GM12878 (cell line): Measurements from ENCODE around the gene REXO2. TPM values are rescaled to one million over a fixed set of nuclear protein-coding genes. Genes with fewer than 3 reads are reported as not detected.

Experiments
- ATAC-seq: fragments of 200-7000 bp; cut with Tn5 transposase; 3 replicates; pipeline ENCODE4 v1.9.1; 2020; ENCODE audit warnings: mild to moderate bottlenecking, moderate library complexity
- BruUV-seq: library from RNA; stranded (reverse); fragments of 400-500 nt; replicated peaks from 2 replicates; lab custom pipeline; 2021; lab: Mats Ljungman, UMichigan
- CTCF ChIA-PET: fragments of 300-600 bp; sonication (Branson Sonifier 250); formaldehyde crosslinking; extraction: SDS; loops from one replicate; lab custom pipeline; 2021; ENCODE audit warnings: inconsistent platforms; lab: Yijun Ruan, JAX
- POLR2A ChIA-PET: fragments of 350-600 bp; formaldehyde crosslinking; extraction: SDS; loops from one replicate; lab custom pipeline; 2021; ENCODE audit warnings: inconsistent platforms; lab: Charles Lee
- RAD21 ChIA-PET: fragments of 300-600 bp; sonication (Branson Sonifier 250); formaldehyde crosslinking; loops from one replicate; lab custom pipeline; 2023; ENCODE audit warnings: antibody characterized with exemption; ENCODE audit not compliant: unreplicated experiment; lab: Charles Lee
- SMC1A ChIA-PET: fragments of 300-600 bp; sonication (Branson Sonifier 250); formaldehyde crosslinking; loops from one replicate; lab custom pipeline; 2023; ENCODE audit not compliant: unreplicated experiment, uncharacterized antibody; lab: Charles Lee
- DNase-seq: peaks from one replicate; pipeline ENCODE4 v3.0.0-alpha.2; 2011; ENCODE audit warnings: low read depth, low spot score
- FAIRE-seq: peaks from 3 replicates; lab custom pipeline; 2011; peaks lifted over from hg19 to GRCh38; lab: Jason Lieb, UNC
- H2AFZ ChIP-seq: 2 replicates; pipeline ENCODE4 v1.6.0; 2011; ENCODE audit warnings: low read depth, low read length, control low read depth; ENCODE audit not compliant: control insufficient read depth
- H3K27ac ChIP-seq: 2 replicates; pipeline ENCODE4 v1.5.1; 2011; ENCODE audit warnings: control low read depth; ENCODE audit not compliant: control insufficient read depth, insufficient read depth
- H3K27me3 ChIP-seq, 2 experiments: replicated peaks in 1 of 2; 2 replicates each; pipeline versions ENCODE4 v1.6.0 to v1.6.1; 2011; ENCODE audit warnings: low read length in 1 of 2; ENCODE audit not compliant: control insufficient read depth in 2 of 2, insufficient read depth in 2 of 2
- H3K36me3 ChIP-seq, 2 experiments: 2 replicates each; pipeline ENCODE4 v1.5.1; 2011; ENCODE audit warnings: low read length in 1 of 2; ENCODE audit not compliant: control insufficient read depth in 2 of 2, insufficient read depth in 2 of 2
- H3K4me1 ChIP-seq: 2 replicates; pipeline ENCODE4 v1.6.1; 2011; ENCODE audit warnings: mild to moderate bottlenecking, low read length, moderate library complexity, mixed read lengths; ENCODE audit not compliant: control insufficient read depth, insufficient read depth
- H3K4me2 ChIP-seq: 2 replicates; pipeline ENCODE4 v1.6.0; 2011; ENCODE audit warnings: control low read depth; ENCODE audit not compliant: control insufficient read depth, insufficient read depth
- H3K4me3 ChIP-seq: fragments of 200-600 bp; sonication (generic); 2 replicates; pipeline ENCODE4 v1.5.1; 2016
- H3K79me2 ChIP-seq: 2 replicates; pipeline ENCODE4 v1.6.0; 2011; ENCODE audit warnings: low read length; ENCODE audit not compliant: control insufficient read depth, insufficient read depth
- H3K9ac ChIP-seq: 2 replicates; pipeline ENCODE4 v1.8.0; 2011; ENCODE audit warnings: low read length, control low read depth, mixed read lengths; ENCODE audit not compliant: control insufficient read depth, insufficient read depth
- H3K9me3 ChIP-seq: replicated peaks from 3 replicates; pipeline ENCODE4 v1.5.1; 2011; ENCODE audit warnings: mild to moderate bottlenecking, low read length; ENCODE audit not compliant: control insufficient read depth, insufficient read depth
- H4K20me1 ChIP-seq: 2 replicates; pipeline ENCODE4 v1.6.0; 2011; ENCODE audit not compliant: control insufficient read depth, insufficient read depth
- CHD4 ChIP-seq: fragments of 200-600 bp; sonication (generic); IDR thresholded peaks from 2 replicates; pipeline ENCODE4 v1.6.1; 2016; ENCODE audit warnings: mild to moderate bottlenecking
- E2F8 ChIP-seq: fragments of 450-650 bp; IDR thresholded peaks from 2 replicates; pipeline ENCODE4 v1.6.1; 2018; ENCODE audit warnings: mild to moderate bottlenecking, low read depth, moderate library complexity; ENCODE audit not compliant: partially characterized antibody
- FOXK2 ChIP-seq: fragments of 450-650 bp; IDR thresholded peaks from 2 replicates; pipeline ENCODE4 v1.6.1; 2017; ENCODE audit warnings: mild to moderate bottlenecking, moderate library complexity
- MAX ChIP-seq: IDR thresholded peaks from 2 replicates; pipeline ENCODE4 v1.6.1; 2012; ENCODE audit warnings: low read depth, low read length, improper control_type of control experiment
- MYB ChIP-seq: fragments of 150-350 bp; IDR thresholded peaks from 2 replicates; pipeline ENCODE4 v1.6.1; 2014; ENCODE audit warnings: mild to moderate bottlenecking, low read depth, low read length, borderline replicate concordance
- NR2C1 ChIP-seq: fragments of 450-650 bp; IDR thresholded peaks from 2 replicates; pipeline ENCODE4 v1.6.1; 2017; ENCODE audit warnings: antibody characterized with exemption, mild to moderate bottlenecking, moderate library complexity
- SIX5 ChIP-seq: IDR thresholded peaks from 2 replicates; pipeline ENCODE4 v1.6.1; 2011; ENCODE audit warnings: mild to moderate bottlenecking, low read depth, low read length, moderate library complexity; ENCODE audit not compliant: severe bottlenecking
- SMC3 ChIP-seq: IDR thresholded peaks from 2 replicates; pipeline ENCODE4 v1.6.1; 2011; ENCODE audit warnings: low read length, improper control_type of control experiment, borderline replicate concordance
- STAT1 ChIP-seq: fragments of 450-650 bp; conservative IDR thresholded peaks from 2 replicates; pipeline ENCODE4 v1.6.1; 2014; ENCODE audit warnings: antibody characterized with exemption, mild to moderate bottlenecking
- USF2 ChIP-seq: IDR thresholded peaks from 2 replicates; pipeline ENCODE4 v1.6.1; 2011; ENCODE audit warnings: low read depth, low read length, improper control_type of control experiment, borderline replicate concordance
- WGBS: methylation state at CpG from one replicate; pipeline ENCODE4 v1.1.6; 2016; ENCODE audit warnings: low lambda C conversion rate; ENCODE audit not compliant: insufficient replicate concordance, insufficient coverage; ENCODE audit errors: missing lambda C conversion rate; 5-methylcytosine and 5-hydroxymethylcytosine counted together
- in situ Hi-C: fragments of 300-500 bp; cut with MboI; formaldehyde crosslinking; loops from 9 replicates; pipeline ENCODE4 v1.14.3; 2018; ENCODE audit warnings: mixed read lengths
- intact Hi-C: fragments of 100-400 bp; cut with micrococcal nuclease; formaldehyde crosslinking; loops from one replicate; pipeline ENCODE4 v1.14.2; 2022; ENCODE audit not compliant: unreplicated experiment
- polyA plus RNA-seq, 11 experiments: library from polyadenylated mRNA; depleted of rRNA in 4 of 11; unstranded in 6 of 11; stranded (reverse) in 5 of 11; fragments of >200 nt; fragmentation: Nextera tagmentation in 4 of 11; fragmentation: Illumina TruSeq in 1 of 11; extraction: Ambion mirVana in 4 of 11; extraction: Trizol in 1 of 11; gene quantifications; 1 replicate in 1 of 11; 2 replicates in 10 of 11; pipeline versions ENCODE4 v1.2.1 to v1.2.3, GENCODE V29; 2011 to 2016; ENCODE audit warnings: inconsistent platforms in 2 of 11, missing spikeins in 2 of 11, low read depth in 1 of 11
- total RNA-seq, 4 experiments: library from RNA; depleted of rRNA in 3 of 4; stranded (reverse); fragments of >200 nt in 3 of 4; fragmentation: Illumina TruSeq in 1 of 4; extraction: Trizol in 1 of 4; gene quantifications; 2 replicates each; pipeline versions ENCODE4 v1.2.1 to v1.2.3, GENCODE V29; 2013 to 2021

The REXO2 gene
- total and polyA plus RNA-seq, 10 of the 15 experiments (the other 5 are each of a cell fraction or from before 2014, with no cell fraction given): 3.3 to 12.5 (median 5.3) TPM

- Histone ChIP-seq H3K79me2 (peaks cover 44% of the 10 kb centered on the region), H4K20me1 (no peaks in the 10 kb centered on the region), H3K4me2 (peak overlapping the region; percentile 92), H3K27me3 (no peaks in the 10 kb centered on the region), H3K4me3 (peak overlapping the region; percentile 82), H3K36me3 (peaks cover 0 to 4% of the 10 kb centered on the region in 2 experiments; a peak in 1 of 4 replicates), H3K9ac (peak overlapping the region; percentile 98), H2AFZ (peak overlapping the region; percentile 23; the same call in 1 of the 2 replicates), H3K27ac (peak overlapping the region; percentile 98), H3K9me3 (no peaks in the 10 kb centered on the region), H3K4me1 (no peaks in the 10 kb centered on the region)
- no peak for FAIRE-seq
- intact Hi-C loops (no loop called here), in situ Hi-C loops (no loop called here)
- no peak for DNase-seq
- under 1% methylated on average over 4 of the region's 4 CpGs for WGBS
- ATAC-seq: no peak
- no TSS peak for BruUV-seq
- ChIA-PET SMC1A (no interaction called here), CTCF (no interaction called here), POLR2A (no interaction called here), RAD21 (no interaction called here)
- TF ChIP-seq SMC3 (no peak), FOXK2 (no peak), MYB (no peak), NR2C1 (no peak), USF2 (no peak), SIX5 (no peak), CHD4 (no peak), E2F8 (no peak), MAX (no peak), STAT1 (no peak)
These were observed 38.0 kb upstream of the REXO2 start for GRCh38 chr11:114401311-114401710.
